Measurements from ENCODE around the gene CIZ1.

- TF ChIP-seq ZBTB1 (CRISPR knock-in tag; IDR thresholded peaks at IDR 0.05; ENCODE audit: borderline replicate concordance) (no peak), TRIM24 (CRISPR knock-in tag; IDR thresholded peaks at IDR 0.05) (no peak), ZNF441 (CRISPR knock-in tag; IDR thresholded peaks at IDR 0.05; ENCODE audit: borderline replicate concordance) (no peak), BRD4 (CRISPR knock-in tag; IDR thresholded peaks at IDR 0.05) (no peak), MIER2 (CRISPR knock-in tag; IDR thresholded peaks at IDR 0.05) (no peak), POLR2A (IDR thresholded peaks at IDR 0.05; ENCODE audit: insufficient read depth in 1 of 2, low read depth in 2 of 2, low read length in 2 of 2) (no peak)
- TF ChIP-seq, protein P1, sequence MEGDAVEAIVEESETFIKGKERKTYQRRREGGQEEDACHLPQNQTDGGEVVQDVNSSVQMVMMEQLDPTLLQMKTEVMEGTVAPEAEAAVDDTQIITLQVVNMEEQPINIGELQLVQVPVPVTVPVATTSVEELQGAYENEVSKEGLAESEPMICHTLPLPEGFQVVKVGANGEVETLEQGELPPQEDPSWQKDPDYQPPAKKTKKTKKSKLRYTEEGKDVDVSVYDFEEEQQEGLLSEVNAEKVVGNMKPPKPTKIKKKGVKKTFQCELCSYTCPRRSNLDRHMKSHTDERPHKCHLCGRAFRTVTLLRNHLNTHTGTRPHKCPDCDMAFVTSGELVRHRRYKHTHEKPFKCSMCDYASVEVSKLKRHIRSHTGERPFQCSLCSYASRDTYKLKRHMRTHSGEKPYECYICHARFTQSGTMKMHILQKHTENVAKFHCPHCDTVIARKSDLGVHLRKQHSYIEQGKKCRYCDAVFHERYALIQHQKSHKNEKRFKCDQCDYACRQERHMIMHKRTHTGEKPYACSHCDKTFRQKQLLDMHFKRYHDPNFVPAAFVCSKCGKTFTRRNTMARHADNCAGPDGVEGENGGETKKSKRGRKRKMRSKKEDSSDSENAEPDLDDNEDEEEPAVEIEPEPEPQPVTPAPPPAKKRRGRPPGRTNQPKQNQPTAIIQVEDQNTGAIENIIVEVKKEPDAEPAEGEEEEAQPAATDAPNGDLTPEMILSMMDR (CRISPR knock-in tag; IDR thresholded peaks at IDR 0.05), result peak; percentile 71
Observed at GRCh38 chr9:128150594-128151308, 40.6 kb downstream of the CIZ1 start.

Measured in HepG2 (cell line).